Glutamatergic neuron (in vitro differentiated cells): ENCODE results near the gene PIK3CD. TPM values are rescaled to one million over a fixed set of nuclear protein-coding genes. Genes with fewer than 3 reads are reported as not detected.
"Not testable (repeated sequence)": the region's sequence is repeated elsewhere in the genome, so short reads cannot be mapped to it uniquely, and the experiment has no call there.

Experiments used
- DNase-seq: peaks from one replicate; pipeline ENCODE4 v3.0.0; 2022
- H3K27ac Mint-ChIP-seq: one replicate; pipeline ENCODE4 v1.8.0; 2020; ENCODE audit warnings: mild to moderate bottlenecking, mixed read lengths, inconsistent platforms; ENCODE audit not compliant: unreplicated experiment
- H3K27me3 Mint-ChIP-seq: one replicate; pipeline ENCODE4 v1.8.0; 2020; ENCODE audit warnings: mild to moderate bottlenecking, moderate library complexity, mixed read lengths, inconsistent platforms; ENCODE audit not compliant: unreplicated experiment
- H3K36me3 Mint-ChIP-seq: one replicate; pipeline ENCODE4 v1.8.0; 2020; ENCODE audit warnings: mild to moderate bottlenecking, mixed read lengths, inconsistent platforms; ENCODE audit not compliant: unreplicated experiment
- H3K4me1 Mint-ChIP-seq: one replicate; pipeline ENCODE4 v1.8.0; 2020; ENCODE audit warnings: mild to moderate bottlenecking, low read depth, mixed read lengths, inconsistent platforms; ENCODE audit not compliant: unreplicated experiment
- H3K4me3 Mint-ChIP-seq: one replicate; pipeline ENCODE4 v1.8.0; 2020; ENCODE audit warnings: mild to moderate bottlenecking, mixed read lengths, inconsistent platforms; ENCODE audit not compliant: unreplicated experiment
- H3K9me3 Mint-ChIP-seq: one replicate; pipeline ENCODE4 v1.8.0; 2020; ENCODE audit warnings: mild to moderate bottlenecking, moderate library complexity, mixed read lengths, inconsistent platforms; ENCODE audit not compliant: unreplicated experiment
- CTCF ChIP-seq: fragments of 200-600 bp; sonication (generic); IDR thresholded peaks from one replicate; pipeline ENCODE4 v1.5.0; 2021; ENCODE audit not compliant: partially characterized antibody, unreplicated experiment
- total RNA-seq: library from RNA; stranded (reverse); fragmentation: NEBNext Ultra II Directional; extraction: Animal tissue kit (Norgen Biotek cat#: 25700); gene quantifications from one replicate; pipeline ENCODE4 v1.2.1, GENCODE V29; 2021; ENCODE audit not compliant: unreplicated experiment

PIK3CD gene
- total RNA-seq, 1 donor from 2014 or later, result 39.4 TPM

GRCh38 chr1:9755441-9755995 is 104.0 kb downstream of the PIK3CD start:
- no peak overlapping the region for H3K4me3 Mint-ChIP-seq
- H3K27me3 Mint-ChIP-seq, result peaks cover 2% of the 10 kb centered on the region
- TF ChIP-seq CTCF, result no peak
- no peak for DNase-seq
- H3K36me3 Mint-ChIP-seq, result no peaks in the 10 kb centered on the region
- peaks cover 17% of the 10 kb centered on the region for H3K4me1 Mint-ChIP-seq
- no peak overlapping the region for H3K27ac Mint-ChIP-seq
- H3K9me3 Mint-ChIP-seq, result no peaks in the 10 kb centered on the region

- Mint-ChIP-seq H3K4me3 (no peak overlapping the region), H3K4me1 (peaks cover 24% of the 10 kb centered on the region), H3K36me3 (no peaks in the 10 kb centered on the region), H3K27ac (no peak overlapping the region), H3K9me3 (no peaks in the 10 kb centered on the region), H3K27me3 (peaks cover 2% of the 10 kb centered on the region)
- DNase-seq, result no peak
- TF ChIP-seq CTCF, result no peak
Measured at GRCh38 chr1:9758559-9759121, 107.1 kb downstream of the PIK3CD start.

GRCh38 chr1:9759939-9760338 is 108.4 kb downstream of the PIK3CD start:
- no peak for TF ChIP-seq CTCF
- Mint-ChIP-seq H3K9me3 (no peaks in the 10 kb centered on the region), H3K27ac (no peak overlapping the region), H3K27me3 (peaks cover 3% of the 10 kb centered on the region), H3K36me3 (no peaks in the 10 kb centered on the region), H3K4me3 (no peak overlapping the region), H3K4me1 (peaks cover 24% of the 10 kb centered on the region)
- DNase-seq, result no peak

- Mint-ChIP-seq H3K4me3 (no peak overlapping the region), H3K27me3 (peaks cover 3% of the 10 kb centered on the region), H3K9me3 (no peaks in the 10 kb centered on the region), H3K27ac (no peak overlapping the region), H3K4me1 (peaks cover 18% of the 10 kb centered on the region), H3K36me3 (no peaks in the 10 kb centered on the region)
- TF ChIP-seq CTCF, result no peak
- no peak for DNase-seq
Measured at GRCh38 chr1:9760824-9761223, 109.3 kb downstream of the PIK3CD start.

GRCh38 chr1:9761855-9762254 is 110.3 kb downstream of the PIK3CD start:
- no peaks in the 10 kb centered on the region for H3K9me3 Mint-ChIP-seq
- TF ChIP-seq CTCF, result no peak
- no peak for DNase-seq
- no peak overlapping the region for H3K27ac Mint-ChIP-seq
- H3K4me3 Mint-ChIP-seq, result no peak overlapping the region
- H3K27me3 Mint-ChIP-seq, result peaks cover 3% of the 10 kb centered on the region
- H3K4me1 Mint-ChIP-seq, result peaks cover 18% of the 10 kb centered on the region
- no peaks in the 10 kb centered on the region for H3K36me3 Mint-ChIP-seq

- H3K36me3 Mint-ChIP-seq, H3K27ac Mint-ChIP-seq, H3K4me3 Mint-ChIP-seq: not testable (repeated sequence)
Measured at GRCh38 chr1:9762446-9762845, 110.9 kb downstream of the PIK3CD start.

More at GRCh38 chr1:9762446-9762845, 110.9 kb downstream of the PIK3CD start:
- DNase-seq, H3K9me3 Mint-ChIP-seq, H3K27me3 Mint-ChIP-seq: not testable (repeated sequence)
- peaks cover 18% of the 10 kb centered on the region for H3K4me1 Mint-ChIP-seq
